GM18520 (cell line): Measurements from ENCODE around the gene GNG3.
"Not testable (repeated sequence)": the region's sequence is repeated elsewhere in the genome, so short reads cannot be mapped to it uniquely, and the experiment has no call there.

ENCODE experiments used
- ATAC-seq: cut with Tn5 transposase; IDR thresholded peaks from one replicate; pipeline ENCODE4 v1.9.1; 2021; ENCODE audit not compliant: unreplicated experiment

GNG3 gene

DNA sequence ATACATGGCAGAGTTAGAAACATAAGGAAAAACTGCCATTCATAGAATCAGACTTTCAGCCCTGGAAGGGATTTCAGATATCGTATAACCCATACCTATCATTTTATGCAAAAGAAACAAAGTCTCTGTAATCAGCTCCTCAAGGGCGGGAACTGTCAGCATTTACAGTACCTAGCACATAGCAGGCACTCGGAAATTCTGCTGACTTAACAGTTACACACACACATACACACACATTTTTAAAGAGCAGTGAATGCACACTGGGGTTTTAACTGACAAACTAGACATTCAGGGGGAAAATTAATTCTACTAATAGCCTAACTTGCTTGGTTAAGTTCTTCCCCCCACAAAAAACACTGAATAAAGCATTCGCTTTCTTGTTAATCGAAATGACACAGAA, 8.7 kb downstream of the GNG3 start:
- ATAC-seq: no peak

DNA sequence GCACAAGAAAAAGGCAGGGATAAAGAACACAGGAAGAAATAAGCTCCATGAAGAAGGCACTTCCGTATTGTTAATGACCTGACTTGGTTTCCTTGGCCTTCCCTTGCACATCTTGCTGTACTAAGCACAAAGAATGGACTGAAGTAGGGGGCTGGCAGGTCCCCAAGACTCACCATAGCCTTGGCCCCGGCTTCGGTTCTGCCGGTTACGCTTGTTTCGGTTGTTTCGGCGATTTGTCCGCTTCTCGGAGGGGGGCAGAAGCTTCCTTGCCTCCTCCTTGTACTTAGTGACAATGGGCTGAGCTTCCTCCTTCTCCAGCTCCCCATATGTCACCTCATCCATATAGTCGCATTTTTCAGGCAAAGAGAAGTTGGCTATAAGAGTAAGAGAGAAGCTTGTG, 9.3 kb downstream of the GNG3 start:
- no peak for ATAC-seq

DNA sequence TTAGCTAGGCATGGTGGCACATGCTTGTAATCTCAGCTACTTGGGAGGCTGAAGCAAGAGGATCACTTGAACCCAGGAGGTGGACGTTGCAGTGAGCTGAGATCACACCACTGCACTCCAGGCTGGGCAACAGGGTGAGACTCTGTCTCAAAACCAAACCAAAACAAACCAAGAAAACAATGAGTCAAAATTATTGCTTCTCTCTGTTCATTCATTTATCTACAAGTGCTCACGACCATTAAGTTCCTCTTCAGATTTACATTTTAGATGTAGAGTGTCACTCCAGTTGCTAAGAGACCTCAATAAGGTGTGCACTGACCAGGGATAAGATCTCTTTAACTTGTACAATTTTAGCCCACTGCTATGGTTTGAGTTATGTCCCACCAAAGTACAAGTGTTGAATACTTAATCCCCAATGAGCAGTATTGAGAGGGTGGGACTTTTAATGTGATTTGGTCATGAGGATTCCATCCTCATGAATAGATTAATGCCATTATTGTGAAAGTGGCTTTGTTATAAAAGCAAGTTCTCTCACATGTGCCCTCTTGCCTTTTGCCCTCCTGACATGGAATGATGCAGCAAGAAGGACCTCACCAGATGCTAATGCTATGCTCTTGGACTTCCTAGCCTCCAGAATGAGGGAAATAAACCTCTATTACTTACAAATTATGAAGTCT, 12.0 kb downstream of the GNG3 start:
- ATAC-seq: no peak

- ATAC-seq: no peak
These were observed 14.5 kb downstream of the GNG3 start for GRCh38 chr11:62721994-62722393.

- ATAC-seq: no peak
These were observed 16.7 kb downstream of the GNG3 start for GRCh38 chr11:62724171-62724570.

DNA sequence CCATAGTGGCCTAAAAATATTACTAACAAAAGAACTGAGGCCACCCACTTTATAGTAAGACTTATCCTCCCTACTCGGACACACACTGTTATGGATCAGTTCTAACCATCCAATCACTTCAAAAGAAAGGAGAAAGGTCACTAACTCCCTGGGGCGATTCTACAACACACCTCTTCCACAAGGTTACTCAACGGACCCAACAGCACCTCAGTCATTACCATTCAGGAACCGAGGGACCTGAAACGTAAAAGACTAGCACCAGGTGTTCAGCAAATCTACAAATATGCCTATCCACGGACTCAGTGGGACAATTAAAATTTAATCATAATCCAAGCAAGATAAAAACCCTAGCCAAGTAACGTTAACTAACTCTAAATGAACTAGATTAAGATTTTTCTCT, 18.2 kb downstream of the GNG3 start:
- ATAC-seq: no peak

DNA sequence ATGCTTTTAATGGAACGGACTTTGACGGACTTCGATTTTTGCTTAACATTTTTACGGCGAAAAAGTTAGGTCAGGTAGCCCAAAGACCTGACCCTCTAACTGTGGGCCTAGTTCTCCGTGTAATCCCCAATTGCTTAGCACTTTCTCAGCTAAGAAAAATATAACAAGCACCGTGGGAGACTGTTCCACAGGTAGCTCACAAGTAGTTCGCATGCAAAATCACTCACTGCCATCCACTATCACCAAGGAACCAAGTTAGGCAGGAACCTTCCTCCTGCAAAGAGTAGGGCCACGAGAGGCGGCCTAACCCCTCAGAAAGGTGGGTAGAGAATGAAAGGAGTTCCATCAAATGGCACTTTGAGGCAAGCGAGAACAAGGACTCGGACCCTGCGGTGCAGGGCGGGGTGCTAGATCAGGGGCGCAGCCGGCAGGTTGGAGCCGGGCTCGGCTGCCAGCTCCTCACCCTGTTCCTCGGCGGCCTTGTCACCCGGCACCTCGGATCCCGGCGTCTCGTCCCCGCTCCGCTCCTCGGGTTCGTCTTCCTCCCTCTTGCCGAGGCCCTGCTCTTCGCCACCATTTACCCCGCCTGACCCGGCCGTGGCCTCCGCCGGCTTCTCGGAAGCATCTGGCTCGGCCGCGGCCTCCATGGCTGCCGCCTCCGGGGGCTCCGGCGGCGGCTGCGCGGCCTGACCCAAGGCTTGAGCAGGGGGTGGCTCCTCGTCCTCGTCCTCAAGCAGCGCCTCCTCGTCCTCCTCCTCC, 18.9 kb downstream of the GNG3 start:
- ATAC-seq: no peak

DNA sequence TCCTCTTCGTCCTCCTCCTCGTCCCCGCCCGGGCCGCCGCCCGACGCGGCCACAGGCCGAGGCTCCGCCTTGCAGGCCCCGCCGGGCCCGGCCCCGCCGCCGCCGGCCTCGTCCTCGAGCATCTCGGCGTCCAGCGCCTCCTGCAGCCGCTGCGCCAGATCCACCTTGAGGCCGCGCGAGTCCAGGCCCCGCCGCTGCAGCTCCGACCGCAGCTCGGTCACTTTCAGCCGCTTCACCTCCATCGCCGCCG, 19.4 kb downstream of the GNG3 start:
- ATAC-seq: peak; percentile 1

DNA sequence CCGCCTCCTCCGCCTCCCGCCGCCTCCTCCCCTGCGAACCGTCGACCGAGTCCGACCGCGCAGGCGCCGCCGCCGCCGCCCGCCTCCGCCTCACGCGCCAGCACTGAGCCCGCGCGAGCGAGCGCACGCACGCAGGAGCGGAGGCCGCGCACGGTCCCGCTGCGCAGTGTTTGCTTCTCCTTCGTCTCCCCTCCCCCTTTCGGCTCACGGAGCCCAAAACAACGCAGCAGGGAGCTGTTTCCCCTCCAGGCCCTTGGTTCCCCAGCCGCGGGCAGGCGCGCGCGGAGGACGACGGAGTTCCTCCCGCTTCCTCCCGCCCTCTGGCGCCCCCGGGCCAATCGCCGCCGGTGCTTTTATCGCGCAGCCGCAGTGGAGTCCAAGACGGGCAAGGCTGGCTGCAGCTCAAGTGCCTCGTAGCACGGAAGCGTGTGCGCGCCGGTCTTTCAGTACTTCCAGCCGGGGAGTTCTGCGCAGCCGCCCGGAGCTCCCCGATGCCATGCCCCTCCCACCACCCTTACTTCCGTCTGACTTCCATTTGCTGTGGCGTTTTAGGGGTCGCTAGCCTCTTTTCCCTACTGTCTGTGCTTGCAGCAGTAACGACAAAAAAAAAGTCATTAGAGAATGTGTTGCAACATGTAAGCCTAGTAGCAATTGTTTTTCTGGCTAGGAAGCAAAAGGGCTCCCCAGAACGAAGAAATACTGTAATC, 19.8 kb downstream of the GNG3 start, which contains the start of gene HNRNPUL2:
Gene HNRNPUL2, minus strand, starts transcription at position 293 of the 707 bp plus-strand sequence. CDS start 301 bp downstream, outside the sequence.
- peak; percentile 67 for ATAC-seq

GRCh38 chr11:62727872-62728170, 20.3 kb downstream of the GNG3 start:
- peak; percentile 33 for ATAC-seq

- no peak for ATAC-seq
These were observed 20.9 kb downstream of the GNG3 start, which contains the start of gene TTC9C for GRCh38 chr11:62728171-62728988. Gene TTC9C, plus strand, starts transcription at chr11:62728486. Its CDS starts 363 bp downstream, at chr11:62728849.

DNA sequence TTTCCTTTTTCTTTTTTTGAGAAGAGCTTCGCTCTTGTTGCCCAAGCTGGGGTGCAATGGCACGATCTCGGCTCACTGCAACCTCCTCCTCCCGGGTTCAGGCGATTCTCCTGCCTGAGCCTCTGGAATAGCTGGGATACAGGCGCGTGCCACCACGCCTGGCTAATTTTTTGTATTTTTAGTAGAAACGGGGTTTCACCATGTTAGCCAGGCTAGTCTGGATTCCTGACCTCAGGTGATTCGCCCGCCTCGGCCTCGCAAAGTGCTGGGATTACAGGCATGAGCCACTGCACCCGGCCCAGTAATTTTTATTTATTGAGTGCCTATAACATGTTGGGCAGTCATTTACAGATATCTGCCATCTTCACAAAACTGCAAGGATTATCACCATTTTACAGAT, 22.6 kb downstream of the GNG3 start:
- not testable (repeated sequence) for ATAC-seq

DNA sequence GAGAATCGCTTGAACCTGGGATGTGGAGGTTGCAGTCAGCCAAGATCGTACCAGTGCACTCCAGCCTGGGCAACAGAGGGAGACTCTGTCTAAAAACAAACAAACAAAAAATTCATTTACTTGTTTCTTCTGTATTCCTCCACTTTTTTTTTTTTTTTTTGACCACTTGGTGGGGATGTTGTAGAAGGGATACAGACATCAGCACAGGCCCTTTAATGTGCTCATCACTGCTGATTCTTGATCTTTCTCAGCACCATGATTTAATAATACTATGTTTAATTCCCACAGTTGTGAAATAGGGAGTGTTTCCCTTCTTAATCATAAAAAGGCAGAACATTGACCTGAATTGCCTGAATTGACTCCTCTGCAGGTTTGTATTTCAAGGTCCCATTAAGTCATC, 25.4 kb downstream of the GNG3 start:
- no peak for ATAC-seq

DNA sequence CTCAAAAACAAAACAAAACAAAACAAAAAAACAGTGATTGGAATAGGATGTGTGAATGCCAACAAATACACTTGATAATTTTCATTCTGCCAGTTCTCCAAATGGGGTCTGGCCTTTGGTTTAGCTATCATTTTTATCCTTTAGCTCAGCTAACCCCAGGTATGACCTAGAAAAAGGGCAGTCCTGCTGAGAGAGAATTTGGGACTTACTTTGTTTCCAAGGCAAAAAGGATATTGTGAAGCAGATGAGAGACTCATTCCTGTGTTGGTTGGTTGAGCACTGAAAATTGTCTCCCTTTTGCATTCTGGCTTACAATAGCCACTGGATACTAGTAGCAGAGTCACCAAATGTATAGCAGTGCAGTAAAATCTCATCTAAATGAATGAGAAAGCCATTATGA, 29.7 kb downstream of the GNG3 start:
- ATAC-seq: no peak

GRCh38 chr11:62747475-62748160, 40.1 kb downstream of the GNG3 start:
- ATAC-seq: no peak

GRCh38 chr11:62749931-62750330, 42.5 kb downstream of the GNG3 start:
- ATAC-seq: not testable (repeated sequence)

DNA sequence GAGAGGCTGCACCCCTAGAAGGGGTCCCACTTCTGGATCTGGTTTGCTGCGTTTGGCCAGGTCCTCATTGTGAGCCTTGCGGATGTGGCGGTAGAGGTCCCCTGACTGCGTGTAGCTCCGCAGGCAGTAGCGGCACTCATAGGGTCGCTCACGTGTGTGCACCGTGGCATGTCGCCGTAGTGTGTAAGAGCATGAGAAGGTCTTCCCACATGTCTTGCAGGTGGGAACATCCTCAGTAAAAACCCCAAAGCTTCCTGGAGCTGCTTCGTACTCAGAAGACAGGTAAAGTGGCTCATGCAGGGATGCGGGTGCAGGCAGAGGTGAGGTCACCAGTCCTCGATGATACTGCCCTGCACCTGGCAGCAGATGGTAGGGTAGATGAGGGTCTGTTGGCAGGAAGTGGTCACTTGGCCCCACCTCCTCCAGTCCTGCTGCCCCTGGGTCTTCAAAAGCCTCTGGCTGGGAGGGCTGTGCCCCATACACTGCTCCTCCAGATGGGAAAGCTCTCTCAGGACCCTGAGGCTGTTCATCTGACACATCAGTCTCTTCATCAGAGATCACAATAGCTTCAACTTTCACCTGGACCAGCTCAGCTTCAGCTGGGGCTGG, 44.8 kb downstream of the GNG3 start:
- ATAC-seq: no peak

DNA sequence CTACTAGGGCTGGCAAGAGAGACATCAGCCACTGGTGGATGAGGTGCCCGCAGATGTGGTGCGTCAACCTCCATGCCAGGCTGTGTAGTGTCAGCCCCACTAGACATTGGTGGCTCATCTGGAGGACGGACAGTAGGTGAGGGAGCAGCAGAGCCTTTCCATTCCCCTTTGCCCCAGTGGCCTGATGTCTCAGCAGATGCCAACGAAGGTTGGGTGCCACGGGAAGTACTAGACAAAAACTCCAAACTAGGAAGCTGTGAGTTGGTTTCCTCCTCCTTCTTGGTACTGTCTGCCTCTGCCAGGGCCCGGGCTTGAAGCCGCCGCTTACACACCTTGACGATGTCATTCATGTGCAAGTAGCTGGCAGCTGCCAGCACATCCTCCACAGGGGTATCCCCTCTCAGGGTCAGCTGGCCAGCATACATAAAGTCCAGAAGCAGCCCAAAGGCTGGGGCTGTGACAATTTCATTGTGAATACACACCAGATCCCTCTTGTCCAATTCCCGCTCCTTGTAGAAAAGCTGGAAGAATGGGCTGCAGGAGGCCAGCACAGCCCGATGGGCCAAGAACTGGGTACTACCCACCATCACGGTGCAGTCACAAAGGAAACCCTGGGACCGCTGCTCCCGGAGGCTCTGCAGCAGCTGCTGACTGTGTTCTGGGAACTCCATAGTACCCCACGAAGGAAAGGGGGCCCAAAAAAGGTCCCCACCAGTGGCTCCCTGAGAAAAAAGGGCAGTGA, 45.7 kb downstream of the GNG3 start:
- ATAC-seq: no peak

GRCh38 chr11:62753736-62754603, 46.5 kb downstream of the GNG3 start, which contains the start of gene ZBTB3:
Gene ZBTB3, minus strand, starts transcription at chr11:62754160. Its CDS starts 496 bp downstream, at chr11:62753664.
- peak; percentile 98 for ATAC-seq
